Parathyroid adenoma (tissue), 2 donors: ENCODE data around the gene PSMD4.

ENCODE experiments used
- H2AFZ ChIP-seq: fragments of 300-600 bp; sonication (generic); one replicate; pipeline ENCODE4 v1.7.0; 2017; ENCODE audit warnings: antibody characterized with exemption, mild to moderate bottlenecking
- H3K27ac ChIP-seq: fragments of 300-600 bp; sonication (generic); one replicate; pipeline ENCODE4 v1.7.0; 2017
- H3K27me3 ChIP-seq: fragments of 300-600 bp; sonication (generic); one replicate; pipeline ENCODE4 v1.7.0; 2017; ENCODE audit warnings: low read length; ENCODE audit not compliant: control insufficient read depth, insufficient read depth
- H3K36me3 ChIP-seq: fragments of 300-600 bp; sonication (generic); one replicate; pipeline ENCODE4 v1.7.0; 2017; ENCODE audit warnings: low read length; ENCODE audit not compliant: control insufficient read depth, insufficient read depth
- H3K4me1 ChIP-seq: fragments of 300-600 bp; sonication (generic); one replicate; pipeline ENCODE4 v1.7.0; 2017; ENCODE audit warnings: control low read depth
- H3K4me2 ChIP-seq: fragments of 300-600 bp; sonication (generic); one replicate; pipeline ENCODE4 v1.7.0; 2017; ENCODE audit warnings: low read length
- H3K4me3 ChIP-seq: fragments of 300-600 bp; sonication (generic); one replicate; pipeline ENCODE4 v1.7.0; 2017; ENCODE audit warnings: low read depth, low read length
- H3K79me2 ChIP-seq: fragments of 300-600 bp; sonication (generic); one replicate; pipeline ENCODE4 v1.7.0; 2017; ENCODE audit warnings: control low read depth
- H3K9ac ChIP-seq: fragments of 300-600 bp; sonication (generic); one replicate; pipeline ENCODE4 v1.7.0; 2017; ENCODE audit warnings: mild to moderate bottlenecking
- H3K9me3 ChIP-seq: fragments of 300-600 bp; sonication (generic); one replicate; pipeline ENCODE4 v1.7.0; 2017; ENCODE audit warnings: low read length; ENCODE audit not compliant: control insufficient read depth
- CTCF ChIP-seq: fragments of 300-600 bp; sonication (generic); IDR thresholded peaks from one replicate; pipeline ENCODE4 v1.7.0; 2017; ENCODE audit warnings: antibody characterized with exemption, mild to moderate bottlenecking
- donor health status: primary hyperparathyroidism.

The PSMD4 gene

GRCh38 chr1:151315565-151316235, 61.2 kb downstream of the PSMD4 start:
- no peak overlapping the region for H3K4me3 ChIP-seq
- H2AFZ ChIP-seq: no peak overlapping the region
- H3K36me3 ChIP-seq: no peaks in the 10 kb centered on the region
- no peak overlapping the region for H3K9ac ChIP-seq
- H3K79me2 ChIP-seq: peaks cover 2% of the 10 kb centered on the region
- H3K9me3 ChIP-seq: no peaks in the 10 kb centered on the region
- H3K4me1 ChIP-seq: no peaks in the 10 kb centered on the region
- no peaks in the 10 kb centered on the region for H3K27me3 ChIP-seq
- TF ChIP-seq CTCF: no peak
- no peak overlapping the region for H3K4me2 ChIP-seq
- no peak overlapping the region for H3K27ac ChIP-seq
